Endothelial cell of umbilical vein (primary cell): ENCODE results near the gene SLC20A1. TPM values are rescaled to one million over a fixed set of nuclear protein-coding genes. Genes with fewer than 3 reads are reported as not detected.

Source experiments
- BruUV-seq: library from RNA; stranded (reverse); fragments of 400-500 nt; replicated peaks from 2 replicates; lab custom pipeline; 2021; lab: Mats Ljungman, UMichigan
- CTCF ChIA-PET: fragments of 300-600, 350-600 bp; sonication (Branson Sonifier 250); formaldehyde crosslinking; loops from one replicate; lab custom pipeline; 2021; ENCODE audit warnings: antibody characterized with exemption, inconsistent platforms; lab: Charles Lee
- POLR2A ChIA-PET: fragments of 300-600, 350-600 bp; sonication (Branson Sonifier 250); formaldehyde crosslinking; loops from one replicate; lab custom pipeline; 2021; ENCODE audit warnings: antibody characterized with exemption, inconsistent platforms; lab: Charles Lee
- DNase-seq: peaks from one replicate; pipeline ENCODE4 v3.0.0-alpha.2; 2011; ENCODE audit warnings: low read depth, low spot score
- FAIRE-seq: peaks from 2 replicates; lab custom pipeline; 2011; peaks lifted over from hg19 to GRCh38; lab: Jason Lieb, UNC
- H2AFZ ChIP-seq: 2 replicates; pipeline ENCODE4 v1.6.0; 2012; ENCODE audit warnings: low read depth, low read length, control low read depth, inconsistent platforms
- H3K27ac ChIP-seq: 2 replicates; pipeline ENCODE4 v1.5.1; 2011; ENCODE audit warnings: low read depth, mild to moderate bottlenecking, control low read depth, low read length, moderate library complexity; ENCODE audit not compliant: insufficient read depth
- H3K27me3 ChIP-seq, 2 experiments: 2 replicates each; pipeline versions ENCODE4 v1.6.0 to v1.6.1; 2011; ENCODE audit warnings: low read length in 2 of 2, mixed read lengths in 1 of 2; ENCODE audit not compliant: control insufficient read depth in 2 of 2, insufficient read depth in 2 of 2
- H3K36me3 ChIP-seq, 2 experiments: 2 replicates in 1 of 2; 3 replicates in 1 of 2; pipeline ENCODE4 v1.5.1; 2011; ENCODE audit warnings: low read length in 2 of 2, mild to moderate bottlenecking in 1 of 2, moderate library complexity in 1 of 2; ENCODE audit not compliant: control insufficient read depth in 2 of 2, insufficient read depth in 2 of 2; ENCODE audit errors: extremely low read depth in 1 of 2
- H3K4me1 ChIP-seq: 3 replicates; pipeline ENCODE4 v1.5.1; 2011; ENCODE audit warnings: mild to moderate bottlenecking, low read length; ENCODE audit not compliant: control insufficient read depth, insufficient read depth; ENCODE audit errors: extremely low read depth
- H3K4me2 ChIP-seq: 2 replicates; pipeline ENCODE4 v1.6.1; 2011; ENCODE audit warnings: low read length, control low read depth, mixed read lengths; ENCODE audit not compliant: insufficient read depth
- H3K4me3 ChIP-seq, 3 experiments: fragments of 200-600 bp in 1 of 3; sonication (generic), shearing (Covaris generic) in 1 of 3; replicated peaks in 1 of 3; 2 replicates each; pipeline ENCODE4 v1.5.1; 2011 to 2016; ENCODE audit warnings: control low read depth in 3 of 3, low read length in 3 of 3, mild to moderate bottlenecking in 2 of 3, inconsistent platforms in 1 of 3, low read depth in 1 of 3, moderate library complexity in 1 of 3; ENCODE audit not compliant: insufficient read depth in 1 of 3
- H3K79me2 ChIP-seq: 2 replicates; pipeline ENCODE4 v1.6.0; 2012; ENCODE audit warnings: low read length, inconsistent platforms; ENCODE audit not compliant: control insufficient read depth, insufficient read depth
- H3K9ac ChIP-seq: replicated peaks from 2 replicates; pipeline ENCODE3; 2011; ENCODE audit warnings: low read length, control low read depth; ENCODE audit not compliant: insufficient read depth; ENCODE audit errors: extremely low read depth
- H3K9me1 ChIP-seq: replicated peaks from 3 replicates; pipeline ENCODE4 v1.6.0; 2011; ENCODE audit warnings: mild to moderate bottlenecking, low read length; ENCODE audit not compliant: control insufficient read depth, insufficient read depth; ENCODE audit errors: extremely low read depth
- H3K9me3 ChIP-seq: replicated peaks from 2 replicates; pipeline ENCODE4 v1.5.1; 2012; ENCODE audit warnings: low read length, inconsistent platforms; ENCODE audit not compliant: control insufficient read depth, insufficient read depth
- H4K20me1 ChIP-seq: replicated peaks from 2 replicates; pipeline ENCODE3; 2011; ENCODE audit warnings: mild to moderate bottlenecking, low read length; ENCODE audit not compliant: control insufficient read depth, insufficient read depth; ENCODE audit errors: extremely low read depth
- EZH2 ChIP-seq: IDR thresholded peaks from 2 replicates; pipeline ENCODE4 v1.6.1; 2012; ENCODE audit warnings: borderline replicate concordance, low read depth, mild to moderate bottlenecking, moderate library complexity, low read length, inconsistent platforms; ENCODE audit not compliant: severe bottlenecking
- FOS ChIP-seq: IDR thresholded peaks from 2 replicates; pipeline ENCODE4 v1.6.1; 2011; ENCODE audit warnings: mild to moderate bottlenecking, low read length, moderate library complexity, borderline replicate concordance; ENCODE audit not compliant: insufficient read depth
- GATA2 ChIP-seq: IDR thresholded peaks from 2 replicates; pipeline ENCODE4 v1.7.0; 2011; ENCODE audit warnings: low read depth, mild to moderate bottlenecking, moderate library complexity, mixed read lengths, low read length; ENCODE audit not compliant: insufficient read length, insufficient read depth
- JUN ChIP-seq: IDR thresholded peaks from 2 replicates; pipeline ENCODE4 v1.6.1; 2011; ENCODE audit warnings: borderline replicate concordance, low read depth; ENCODE audit not compliant: insufficient read length, insufficient read depth
- MYC ChIP-seq: IDR thresholded peaks from one replicate; pipeline ENCODE4 v1.6.1; 2011; ENCODE audit warnings: mild to moderate bottlenecking, low read depth, low read length
- POLR2A ChIP-seq: IDR thresholded peaks from 2 replicates; pipeline ENCODE4 v1.6.1; 2012; ENCODE audit warnings: low read depth, mild to moderate bottlenecking, control low read depth, low read length
- POLR2AphosphoS5 ChIP-seq: IDR thresholded peaks from 2 replicates; pipeline ENCODE4 v1.6.1; 2012; ENCODE audit warnings: low read depth, mild to moderate bottlenecking, control low read depth, low read length, moderate library complexity; ENCODE audit not compliant: insufficient read depth
- dilution Hi-C: fragments of 300-500 bp; cut with MboI; formaldehyde crosslinking; loops from one replicate; pipeline ENCODE4 v1.15.0; 2019; ENCODE audit warnings: low sequenced_read_pairs; ENCODE audit not compliant: extremely low pct_ligation_motif_present
- intact Hi-C: fragments of 100-400 bp; cut with micrococcal nuclease; formaldehyde crosslinking; loops from one replicate; pipeline ENCODE4 v1.10.0; 2022
- polyA plus RNA-seq, 4 experiments: library from polyadenylated mRNA; depleted of rRNA in 3 of 4; stranded (reverse) in 3 of 4; unstranded in 1 of 4; fragments of >200 nt; gene quantifications; 2 replicates each; pipeline versions ENCODE4 v1.2.1 to v1.2.3, GENCODE V29; 2011 to 2012; ENCODE audit warnings: missing spikeins in 1 of 4
- total RNA-seq: library from RNA; stranded (reverse); gene quantifications from 2 replicates; pipeline ENCODE4 v1.2.3, GENCODE V29; 2021
- TF ChIP-seq, protein P1 (sequence below): IDR thresholded peaks from 2 replicates; pipeline ENCODE4 v1.6.1; 2011; ENCODE audit not compliant: insufficient read depth, insufficient read length
- TF ChIP-seq, protein P2 (sequence below), 2 donors: IDR thresholded peaks; 1 replicate in 1 of 2; 2 replicates in 1 of 2; pipeline ENCODE4 v1.5.1; 2011; ENCODE audit warnings: low read length in 2 of 2, mild to moderate bottlenecking in 2 of 2, moderate library complexity in 2 of 2, control low read depth in 1 of 2, inconsistent platforms in 1 of 2, low read depth in 1 of 2; ENCODE audit not compliant: insufficient read depth in 1 of 2; ENCODE audit errors: extremely low read depth in 1 of 2

The SLC20A1 gene
- total and polyA plus RNA-seq, 2 donors (not counting 3 experiments of a cell fraction or from before 2014, with no cell fraction given) = 52.7 to 149 TPM

DNA sequence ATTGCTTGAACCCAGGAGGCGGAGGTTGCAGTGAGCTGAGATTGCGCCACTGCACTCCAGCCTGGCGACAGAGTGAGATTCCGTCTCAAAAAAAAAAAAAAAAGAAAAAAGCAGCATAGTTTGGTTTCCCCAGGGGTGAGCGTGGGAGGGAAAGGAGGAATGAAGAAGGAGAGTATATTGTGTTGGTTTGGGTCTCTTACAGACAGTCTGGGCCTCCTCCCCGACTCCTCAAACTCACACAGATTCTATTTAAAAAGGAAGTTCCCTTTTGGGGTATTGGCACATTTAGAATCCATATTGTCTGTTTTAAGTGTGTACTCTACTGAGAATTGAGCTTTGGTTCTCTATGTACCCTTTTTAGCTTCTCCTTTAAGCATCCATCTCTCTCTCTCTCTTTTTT is 27.4 kb upstream of the SLC20A1 start:
- TF ChIP-seq MYC (no peak), JUN (no peak)
- TF ChIP-seq, protein P1, sequence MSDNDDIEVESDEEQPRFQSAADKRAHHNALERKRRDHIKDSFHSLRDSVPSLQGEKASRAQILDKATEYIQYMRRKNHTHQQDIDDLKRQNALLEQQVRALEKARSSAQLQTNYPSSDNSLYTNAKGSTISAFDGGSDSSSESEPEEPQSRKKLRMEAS = no peak
- DNase-seq = no peak
- ChIA-PET CTCF (interaction anchor here (0.6 to 1.0 kb wide), 3 partner anchors 18 to 108 kb away, joined by 3 to 5 read pairs (median 3); no protein-coding TSS in a partner anchor), POLR2A (no interaction called here)
- no peaks in the 10 kb centered on the region for H3K9me1 ChIP-seq
- no peaks in the 10 kb centered on the region for H3K4me1 ChIP-seq
- FAIRE-seq = no peak
- BruUV-seq = no TSS peak
- H3K79me2 ChIP-seq = no peaks in the 10 kb centered on the region
- H3K4me3 ChIP-seq = no peak overlapping the region
- intact Hi-C loops (no loop called here), dilution Hi-C loops (no loop called here)
- peaks cover 2 to 6% of the 10 kb centered on the region in 2 experiments for H3K27me3 ChIP-seq
- H3K27ac ChIP-seq = no peak overlapping the region
- H2AFZ ChIP-seq = no peak overlapping the region
- H3K36me3 ChIP-seq = no peaks in the 10 kb centered on the region
- no peaks in the 10 kb centered on the region for H4K20me1 ChIP-seq
- no peak overlapping the region for H3K9ac ChIP-seq
- H3K9me3 ChIP-seq = no peaks in the 10 kb centered on the region
- H3K4me2 ChIP-seq = no peak overlapping the region

GRCh38 chr2:112621790-112622527 is 23.8 kb upstream of the SLC20A1 start:
- no peak for TF ChIP-seq POLR2A
- no peak for TF ChIP-seq GATA2
- no peak for TF ChIP-seq JUN
- no peak for TF ChIP-seq FOS
- TF ChIP-seq POLR2AphosphoS5 = no peak
- TF ChIP-seq, protein P1 = no peak
- TF ChIP-seq, protein P2, sequence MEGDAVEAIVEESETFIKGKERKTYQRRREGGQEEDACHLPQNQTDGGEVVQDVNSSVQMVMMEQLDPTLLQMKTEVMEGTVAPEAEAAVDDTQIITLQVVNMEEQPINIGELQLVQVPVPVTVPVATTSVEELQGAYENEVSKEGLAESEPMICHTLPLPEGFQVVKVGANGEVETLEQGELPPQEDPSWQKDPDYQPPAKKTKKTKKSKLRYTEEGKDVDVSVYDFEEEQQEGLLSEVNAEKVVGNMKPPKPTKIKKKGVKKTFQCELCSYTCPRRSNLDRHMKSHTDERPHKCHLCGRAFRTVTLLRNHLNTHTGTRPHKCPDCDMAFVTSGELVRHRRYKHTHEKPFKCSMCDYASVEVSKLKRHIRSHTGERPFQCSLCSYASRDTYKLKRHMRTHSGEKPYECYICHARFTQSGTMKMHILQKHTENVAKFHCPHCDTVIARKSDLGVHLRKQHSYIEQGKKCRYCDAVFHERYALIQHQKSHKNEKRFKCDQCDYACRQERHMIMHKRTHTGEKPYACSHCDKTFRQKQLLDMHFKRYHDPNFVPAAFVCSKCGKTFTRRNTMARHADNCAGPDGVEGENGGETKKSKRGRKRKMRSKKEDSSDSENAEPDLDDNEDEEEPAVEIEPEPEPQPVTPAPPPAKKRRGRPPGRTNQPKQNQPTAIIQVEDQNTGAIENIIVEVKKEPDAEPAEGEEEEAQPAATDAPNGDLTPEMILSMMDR (IDR thresholded peaks at IDR 0.05; ENCODE audit: extremely low read depth in 1 of 2, insufficient read depth in 1 of 2, low read depth in 1 of 2, low read length in 2 of 2) = no peak
- no peak for TF ChIP-seq MYC
- no peak for TF ChIP-seq EZH2

More at GRCh38 chr2:112621790-112622527, 23.8 kb upstream of the SLC20A1 start:
- Histone ChIP-seq H3K4me2 (no peak overlapping the region), H3K9ac (no peak overlapping the region), H3K27ac (no peak overlapping the region), H3K9me3 (no peaks in the 10 kb centered on the region), H3K4me3 (no peak overlapping the region), H3K36me3 (no peaks in the 10 kb centered on the region), H4K20me1 (no peaks in the 10 kb centered on the region), H3K4me1 (peaks cover 31% of the 10 kb centered on the region), H3K79me2 (no peaks in the 10 kb centered on the region), H2AFZ (no peak overlapping the region), H3K27me3 (no peaks in the 10 kb centered on the region), H3K9me1 (no peaks in the 10 kb centered on the region)
- POLR2A ChIA-PET = no interaction called here
- BruUV-seq = no TSS peak
- FAIRE-seq (no peak), DNase-seq (no peak)
- CTCF ChIA-PET = no interaction called here
- dilution Hi-C loops (no loop called here), intact Hi-C loops (no loop called here)
